Kidney (tissue), 14 donors: ENCODE data around the gene MYO5B. TPM values are rescaled to one million over a fixed set of nuclear protein-coding genes. Genes with fewer than 3 reads are reported as not detected.
A peak's percentile ranks its signal among the peaks of the same experiment; 100 is the strongest.

Source experiments
- DNase-seq, 5 donors: peaks; one replicate each; pipeline ENCODE4 v3.0.0-alpha.2; 2013 to 2020
- FAIRE-seq: peaks from 2 replicates; lab custom pipeline; 2012; peaks lifted over from hg19 to GRCh38; lab: Jason Lieb, UNC
- H3K27ac ChIP-seq, 2 donors: one replicate each; pipeline ENCODE4 v1.7.0; 2013; ENCODE audit warnings: low read depth in 2 of 2, low read length in 2 of 2, inconsistent platforms in 1 of 2
- H3K27me3 ChIP-seq: one replicate; pipeline ENCODE4 v1.7.1; 2013; ENCODE audit warnings: low read length, inconsistent platforms; ENCODE audit not compliant: control insufficient read depth, insufficient read depth
- H3K36me3 ChIP-seq, 3 donors: one replicate each; pipeline versions ENCODE4 v1.7.0 to v1.7.1; 2013; ENCODE audit warnings: low read length in 3 of 3, control low read depth in 1 of 3, inconsistent platforms in 1 of 3; ENCODE audit not compliant: insufficient read depth in 3 of 3, control insufficient read depth in 2 of 3
- H3K4me1 ChIP-seq, 3 donors: one replicate each; pipeline versions ENCODE4 v1.7.0 to v1.7.1; 2013; ENCODE audit warnings: low read length in 3 of 3, inconsistent platforms in 1 of 3, low read depth in 1 of 3; ENCODE audit not compliant: control insufficient read depth in 2 of 3, insufficient read depth in 2 of 3
- H3K4me3 ChIP-seq, 3 donors: one replicate each; pipeline versions ENCODE4 v1.7.0 to v1.8.1; 2013; ENCODE audit warnings: low read length in 3 of 3, control low read depth in 1 of 3, inconsistent platforms in 1 of 3
- H3K9ac ChIP-seq, 3 donors: one replicate each; pipeline versions ENCODE4 v1.7.0 to v1.7.1; 2013; ENCODE audit warnings: low read length in 3 of 3, control low read depth in 1 of 3, inconsistent platforms in 1 of 3
- H3K9me3 ChIP-seq, 3 donors: one replicate each; pipeline versions ENCODE4 v1.7.0 to v1.7.1; 2013; ENCODE audit warnings: low read length in 3 of 3, control low read depth in 1 of 3, inconsistent platforms in 1 of 3; ENCODE audit not compliant: control insufficient read depth in 2 of 3, insufficient read depth in 1 of 3
- CTCF ChIP-seq: IDR thresholded peaks from 3 replicates; pipeline ENCODE4 v1.5.1; 2012; ENCODE audit warnings: mild to moderate bottlenecking, moderate library complexity, borderline replicate concordance; ENCODE audit not compliant: insufficient read depth; ENCODE audit errors: extremely low read depth
- intact Hi-C: fragments of 100-400 bp; cut with DNase I; formaldehyde crosslinking; loops from one replicate; pipeline ENCODE4 v1.11.1; 2022
- polyA plus RNA-seq: library from polyadenylated mRNA; stranded (reverse); fragments of 350-450 nt; fragmentation: Illumina TruSeq; extraction: RNeasy Lipid Tissue Mini Kit (QIAGEN cat#74804); gene quantifications from one replicate; pipeline ENCODE4 v1.2.3, GENCODE V29; 2014; ENCODE audit warnings: low read depth, low replicate concordance; ENCODE audit not compliant: insufficient read depth
- total RNA-seq: library from RNA; stranded (reverse); fragmentation: NEBNext Ultra II Directional; extraction: Animal tissue kit (Norgen Biotek cat#: 25700); gene quantifications from one replicate; pipeline ENCODE4 v1.2.1, GENCODE V29; 2021
- donor health status: control.
- donor health status: control.
- donor health status: control.
- donor health status: control.
- donor health status: control.
- donor health status: DM: yes; HTN: yes; CAD: no.
- donor health status: Normal renal cell carcinoma (clear cell type).

The MYO5B gene
- total and polyA plus RNA-seq, 2 donors from 2014 or later, result 17.8 to 43.8 TPM

DNA sequence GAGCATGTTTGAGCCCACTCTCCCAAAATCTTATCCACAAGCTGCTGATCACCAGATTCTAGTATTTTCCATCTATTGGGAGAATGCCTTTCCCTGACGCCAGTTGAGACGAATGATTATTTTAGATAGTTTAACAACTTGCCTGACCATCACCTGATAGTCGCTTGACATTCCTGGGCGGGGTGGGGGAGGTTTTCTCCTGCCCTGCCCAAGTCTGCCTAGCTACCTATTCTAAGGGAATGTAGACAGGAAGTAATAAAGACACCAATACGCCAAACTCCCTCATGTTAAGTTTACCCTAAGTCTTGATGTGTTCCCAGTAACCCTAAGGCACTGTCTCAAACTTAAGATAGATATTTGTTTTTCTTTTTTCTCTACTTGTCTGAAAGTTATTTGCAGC lies 377.0 kb downstream of the MYO5B start:
- H3K4me3 ChIP-seq, result no peak overlapping the region
- peaks cover 0 to 3% (median 0%) of the 10 kb centered on the region in 3 donors for H3K4me1 ChIP-seq
- no peaks in the 10 kb centered on the region for H3K36me3 ChIP-seq
- FAIRE-seq, result no peak
- no peak for TF ChIP-seq CTCF
- no peak for DNase-seq
- H3K27me3 ChIP-seq, result no peaks in the 10 kb centered on the region
- no peaks in the 10 kb centered on the region for H3K9me3 ChIP-seq
- no peak overlapping the region for H3K9ac ChIP-seq
- no peak overlapping the region for H3K27ac ChIP-seq
- intact Hi-C loops, result no loop called here

- peaks cover 0 to 6% (median 2%) of the 10 kb centered on the region in 3 donors for H3K4me1 ChIP-seq
- no peaks in the 10 kb centered on the region for H3K27me3 ChIP-seq
- H3K36me3 ChIP-seq, result no peaks in the 10 kb centered on the region
- no peaks in the 10 kb centered on the region for H3K9me3 ChIP-seq
- DNase-seq (no peak), FAIRE-seq (no peak)
- TF ChIP-seq CTCF, result no peak
- no peak overlapping the region for H3K27ac ChIP-seq
- H3K9ac ChIP-seq, result no peak overlapping the region
- intact Hi-C loops, result no loop called here
- no peak overlapping the region for H3K4me3 ChIP-seq
Measured at GRCh38 chr18:49815927-49816326, 379.0 kb downstream of the MYO5B start.

DNA sequence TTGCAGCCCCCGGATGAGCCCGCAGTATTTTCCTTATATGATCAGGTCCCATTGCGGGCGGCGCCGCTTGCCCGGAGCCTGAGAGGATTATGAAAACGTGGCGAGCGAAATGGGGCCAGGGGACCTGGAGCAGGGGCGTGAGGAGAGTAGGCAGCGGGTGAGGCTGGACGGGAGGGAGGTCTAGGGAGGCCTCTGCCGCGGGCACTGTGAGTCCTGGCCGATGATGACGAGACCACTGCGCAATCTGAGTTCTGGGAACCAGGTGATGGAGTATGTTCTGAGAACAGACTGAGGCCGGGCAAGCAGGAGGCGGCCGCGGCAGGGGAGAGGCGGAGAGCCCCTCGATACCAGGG lies 380.8 kb downstream of the MYO5B start:
- FAIRE-seq, result no peak
- intact Hi-C loops, result no loop called here

More for the DNA sequence above, 380.8 kb downstream of the MYO5B start:
- H3K9ac ChIP-seq, result peak overlapping the region; percentile 3 to 81 (median 79)
- peaks cover 0 to 4% (median under 1%) of the 10 kb centered on the region in 3 donors for H3K9me3 ChIP-seq
- H3K27ac ChIP-seq, result peak overlapping the region; percentile 98 to 99
- peaks cover 0 to 6% (median 2%) of the 10 kb centered on the region in 3 donors for H3K4me1 ChIP-seq
- TF ChIP-seq CTCF, result no peak
- DNase-seq, result peak in 3 of 5 donors; percentile 76 to 81 (median 79)
- no peaks in the 10 kb centered on the region for H3K36me3 ChIP-seq
- no peaks in the 10 kb centered on the region for H3K27me3 ChIP-seq
- H3K4me3 ChIP-seq, result peak overlapping the region; percentile 57 to 98 (median 68)
